ENCODE data around the gene PRKAR1B. TPM values are rescaled to one million over a fixed set of nuclear protein-coding genes. Genes with fewer than 3 reads are reported as not detected.

PRKAR1B gene
- total RNA-seq, 2 donors from 2014 or later: 33.5 to 43.2 TPM

DNA sequence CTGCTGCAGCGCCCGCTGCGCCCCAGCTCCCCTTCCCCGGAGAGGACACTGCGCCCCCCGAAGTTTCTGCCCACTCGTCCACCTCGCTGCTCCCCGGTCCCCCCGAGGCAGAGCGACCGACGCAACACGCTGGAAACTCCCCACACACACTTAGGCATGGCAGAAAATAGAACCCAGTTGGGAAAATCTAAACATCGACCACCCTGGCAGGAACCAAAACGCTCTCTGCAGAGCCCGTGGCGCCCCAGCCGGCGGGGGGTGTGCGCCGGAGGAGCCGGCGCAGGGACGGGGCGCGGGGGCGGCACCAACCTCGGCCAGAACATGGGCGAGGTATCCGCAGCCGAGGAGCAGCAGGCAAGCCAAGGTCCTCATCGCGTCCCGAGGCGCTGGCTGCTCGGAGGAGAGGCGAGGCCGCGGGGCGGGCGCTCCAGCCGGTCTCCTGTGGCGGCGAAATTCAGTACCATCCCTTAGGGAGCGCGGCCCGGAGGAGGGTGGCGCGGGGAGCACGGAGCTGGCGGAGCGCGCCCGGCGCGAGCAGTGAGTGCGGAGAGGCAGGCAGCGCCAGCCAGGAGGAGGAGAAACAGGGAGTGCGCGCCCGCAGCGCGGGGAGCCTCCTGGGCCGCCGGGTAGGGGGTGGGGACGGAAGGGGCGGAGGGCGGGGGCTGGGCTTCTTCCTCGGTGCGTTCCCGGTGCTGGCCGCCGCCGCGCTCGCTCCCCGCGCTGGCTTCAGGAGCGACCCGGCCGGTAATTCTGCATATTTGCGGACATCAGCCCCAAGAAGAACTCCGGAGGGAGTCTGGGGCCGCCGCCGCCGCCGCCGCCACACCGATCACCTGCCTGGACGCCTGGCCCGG lies 208.2 kb downstream of the PRKAR1B start:
- TF ChIP-seq CTCF (conservative IDR thresholded peaks at IDR 0.05): no peak
- no peaks in the 10 kb centered on the region for H3K9me3 Mint-ChIP-seq
- Histone ChIP-seq H3K9ac (ENCODE audit: extremely low read depth, low read length, poor library complexity, severe bottlenecking) (no peak overlapping the region), H3K9me3 (ENCODE audit: control insufficient read depth, low read length) (no peaks in the 10 kb centered on the region), H3K4me3 (ENCODE audit: low read length) (peak overlapping the region; percentile 69), H3K27me3 (ENCODE audit: control insufficient read depth, insufficient read depth, low read length, poor library complexity, severe bottlenecking) (peaks cover 91% of the 10 kb centered on the region), H3K27ac (ENCODE audit: low read depth, low read length) (no peak overlapping the region), H3K4me1 (ENCODE audit: control insufficient read depth, insufficient read depth, low read length) (peaks cover 6% of the 10 kb centered on the region), H3K36me3 (ENCODE audit: control insufficient read depth, insufficient read depth, low read length) (no peaks in the 10 kb centered on the region)
- H3K27me3 Mint-ChIP-seq (ENCODE audit: insufficient read depth): peaks cover 39% of the 10 kb centered on the region
- peaks cover 15% of the 10 kb centered on the region for H3K4me1 Mint-ChIP-seq
- no peaks in the 10 kb centered on the region for H3K36me3 Mint-ChIP-seq (ENCODE audit: low read depth)
- peak overlapping the region; percentile 80 for H3K4me3 Mint-ChIP-seq
- peak overlapping the region; percentile 64 for H3K27ac Mint-ChIP-seq
- DNase-seq: peak; percentile 88
- 0% methylated on average over 24 to 93 of the region's 93 CpGs for WGBS, 2 experiments (ENCODE audit: insufficient coverage in 1 of 2, insufficient read length in 1 of 2)

- peak overlapping the region; percentile 86 for H3K27ac Mint-ChIP-seq
- peaks cover 30% of the 10 kb centered on the region for H3K27me3 Mint-ChIP-seq (ENCODE audit: insufficient read depth)
- peak overlapping the region; percentile 69 for H3K4me3 ChIP-seq (ENCODE audit: low read length)
- peaks cover 11% of the 10 kb centered on the region for H3K4me1 Mint-ChIP-seq
- peak; percentile 80 for DNase-seq
- no peaks in the 10 kb centered on the region for H3K9me3 Mint-ChIP-seq
- H3K27me3 ChIP-seq (ENCODE audit: control insufficient read depth, insufficient read depth, low read length, poor library complexity, severe bottlenecking): peaks cover 84% of the 10 kb centered on the region
- 0 to 1% methylated on average over 16 to 69 of the region's 70 CpGs for WGBS, 2 experiments (ENCODE audit: insufficient coverage in 1 of 2, insufficient read length in 1 of 2)
- no peaks in the 10 kb centered on the region for H3K36me3 ChIP-seq (ENCODE audit: control insufficient read depth, insufficient read depth, low read length)
- H3K27ac ChIP-seq (ENCODE audit: low read depth, low read length): no peak overlapping the region
- H3K4me3 Mint-ChIP-seq: peak overlapping the region; percentile 80
- no peak overlapping the region for H3K9ac ChIP-seq (ENCODE audit: extremely low read depth, low read length, poor library complexity, severe bottlenecking)
- peaks cover 6% of the 10 kb centered on the region for H3K4me1 ChIP-seq (ENCODE audit: control insufficient read depth, insufficient read depth, low read length)
- no peaks in the 10 kb centered on the region for H3K9me3 ChIP-seq (ENCODE audit: control insufficient read depth, low read length)
- TF ChIP-seq CTCF (conservative IDR thresholded peaks at IDR 0.05): no peak
- H3K36me3 Mint-ChIP-seq (ENCODE audit: low read depth): no peaks in the 10 kb centered on the region
These were observed 209.1 kb downstream of the PRKAR1B start for GRCh38 chr7:517774-518629.

- WGBS, 2 experiments (ENCODE audit: insufficient coverage in 1 of 2, insufficient read length in 1 of 2): 2 to 3% methylated on average over 15 to 83 of the region's 83 CpGs
- no peaks in the 10 kb centered on the region for H3K36me3 ChIP-seq (ENCODE audit: control insufficient read depth, insufficient read depth, low read length)
- no peak overlapping the region for H3K9ac ChIP-seq (ENCODE audit: extremely low read depth, low read length, poor library complexity, severe bottlenecking)
- Mint-ChIP-seq H3K27ac (no peak overlapping the region), H3K4me1 (peaks cover 11% of the 10 kb centered on the region), H3K4me3 (peak overlapping the region; percentile 80), H3K27me3 (ENCODE audit: insufficient read depth) (peaks cover 20% of the 10 kb centered on the region), H3K9me3 (no peaks in the 10 kb centered on the region), H3K36me3 (ENCODE audit: low read depth) (no peaks in the 10 kb centered on the region)
- H3K4me1 ChIP-seq (ENCODE audit: control insufficient read depth, insufficient read depth, low read length): peaks cover 6% of the 10 kb centered on the region
- peaks cover 73% of the 10 kb centered on the region for H3K27me3 ChIP-seq (ENCODE audit: control insufficient read depth, insufficient read depth, low read length, poor library complexity, severe bottlenecking)
- no peak for TF ChIP-seq CTCF (conservative IDR thresholded peaks at IDR 0.05)
- H3K4me3 ChIP-seq (ENCODE audit: low read length): no peak overlapping the region
- H3K9me3 ChIP-seq (ENCODE audit: control insufficient read depth, low read length): no peaks in the 10 kb centered on the region
- DNase-seq: peak; percentile 78
- H3K27ac ChIP-seq (ENCODE audit: low read depth, low read length): no peak overlapping the region
These were observed 210.2 kb downstream of the PRKAR1B start for GRCh38 chr7:516606-517456.

Data from endodermal cell (in vitro differentiated cells).